Measurements from ENCODE around the gene MS4A10.

DNA sequence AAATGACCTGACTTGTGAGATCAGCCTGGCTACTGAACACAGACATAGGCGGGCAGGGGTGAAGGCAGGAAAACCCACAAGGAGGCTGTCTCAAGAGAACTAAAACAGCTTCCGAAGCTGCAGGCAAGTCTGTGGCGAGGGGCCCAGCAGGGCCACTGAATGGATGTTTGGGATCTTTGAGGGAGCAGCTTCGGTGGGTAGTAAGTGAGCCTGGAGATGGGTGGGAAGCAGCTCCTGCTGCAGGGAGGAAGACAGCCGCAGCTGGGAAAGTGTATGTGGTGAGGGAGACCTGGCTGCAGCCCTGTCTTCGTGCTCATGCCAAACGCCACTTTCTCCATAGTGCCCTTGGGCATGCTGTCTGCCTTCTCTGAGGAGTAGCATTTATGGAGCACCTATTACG lies 60.2 kb downstream of the MS4A10 start:
- TF ChIP-seq, protein P1, sequence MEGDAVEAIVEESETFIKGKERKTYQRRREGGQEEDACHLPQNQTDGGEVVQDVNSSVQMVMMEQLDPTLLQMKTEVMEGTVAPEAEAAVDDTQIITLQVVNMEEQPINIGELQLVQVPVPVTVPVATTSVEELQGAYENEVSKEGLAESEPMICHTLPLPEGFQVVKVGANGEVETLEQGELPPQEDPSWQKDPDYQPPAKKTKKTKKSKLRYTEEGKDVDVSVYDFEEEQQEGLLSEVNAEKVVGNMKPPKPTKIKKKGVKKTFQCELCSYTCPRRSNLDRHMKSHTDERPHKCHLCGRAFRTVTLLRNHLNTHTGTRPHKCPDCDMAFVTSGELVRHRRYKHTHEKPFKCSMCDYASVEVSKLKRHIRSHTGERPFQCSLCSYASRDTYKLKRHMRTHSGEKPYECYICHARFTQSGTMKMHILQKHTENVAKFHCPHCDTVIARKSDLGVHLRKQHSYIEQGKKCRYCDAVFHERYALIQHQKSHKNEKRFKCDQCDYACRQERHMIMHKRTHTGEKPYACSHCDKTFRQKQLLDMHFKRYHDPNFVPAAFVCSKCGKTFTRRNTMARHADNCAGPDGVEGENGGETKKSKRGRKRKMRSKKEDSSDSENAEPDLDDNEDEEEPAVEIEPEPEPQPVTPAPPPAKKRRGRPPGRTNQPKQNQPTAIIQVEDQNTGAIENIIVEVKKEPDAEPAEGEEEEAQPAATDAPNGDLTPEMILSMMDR (IDR thresholded peaks at IDR 0.05 in 2 of 3, conservative IDR thresholded peaks at IDR 0.05 in 1 of 3; ENCODE audit: insufficient read depth in 2 of 3, low read depth in 1 of 3, low read length in 3 of 3) = no peak
- TF ChIP-seq, protein P2, sequence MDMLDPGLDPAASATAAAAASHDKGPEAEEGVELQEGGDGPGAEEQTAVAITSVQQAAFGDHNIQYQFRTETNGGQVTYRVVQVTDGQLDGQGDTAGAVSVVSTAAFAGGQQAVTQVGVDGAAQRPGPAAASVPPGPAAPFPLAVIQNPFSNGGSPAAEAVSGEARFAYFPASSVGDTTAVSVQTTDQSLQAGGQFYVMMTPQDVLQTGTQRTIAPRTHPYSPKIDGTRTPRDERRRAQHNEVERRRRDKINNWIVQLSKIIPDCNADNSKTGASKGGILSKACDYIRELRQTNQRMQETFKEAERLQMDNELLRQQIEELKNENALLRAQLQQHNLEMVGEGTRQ (CRISPR knock-in tag; IDR thresholded peaks at IDR 0.05) = no peak
- no peak for TF ChIP-seq ATF1 (CRISPR knock-in tag; IDR thresholded peaks at IDR 0.05)
- TF ChIP-seq ATF1 (tag; IDR thresholded peaks at IDR 0.05) = no peak
- TF ChIP-seq RBM39 (optimal IDR thresholded peaks at IDR 0.05; ENCODE audit: low read depth, low read length) = no peak
- no peak for TF ChIP-seq SMC3 (conservative IDR thresholded peaks at IDR 0.05; ENCODE audit: insufficient read depth, low read depth, low read length)
- no peak for TF ChIP-seq KDM1A (IDR thresholded peaks at IDR 0.05)
- TF ChIP-seq, protein P3, sequence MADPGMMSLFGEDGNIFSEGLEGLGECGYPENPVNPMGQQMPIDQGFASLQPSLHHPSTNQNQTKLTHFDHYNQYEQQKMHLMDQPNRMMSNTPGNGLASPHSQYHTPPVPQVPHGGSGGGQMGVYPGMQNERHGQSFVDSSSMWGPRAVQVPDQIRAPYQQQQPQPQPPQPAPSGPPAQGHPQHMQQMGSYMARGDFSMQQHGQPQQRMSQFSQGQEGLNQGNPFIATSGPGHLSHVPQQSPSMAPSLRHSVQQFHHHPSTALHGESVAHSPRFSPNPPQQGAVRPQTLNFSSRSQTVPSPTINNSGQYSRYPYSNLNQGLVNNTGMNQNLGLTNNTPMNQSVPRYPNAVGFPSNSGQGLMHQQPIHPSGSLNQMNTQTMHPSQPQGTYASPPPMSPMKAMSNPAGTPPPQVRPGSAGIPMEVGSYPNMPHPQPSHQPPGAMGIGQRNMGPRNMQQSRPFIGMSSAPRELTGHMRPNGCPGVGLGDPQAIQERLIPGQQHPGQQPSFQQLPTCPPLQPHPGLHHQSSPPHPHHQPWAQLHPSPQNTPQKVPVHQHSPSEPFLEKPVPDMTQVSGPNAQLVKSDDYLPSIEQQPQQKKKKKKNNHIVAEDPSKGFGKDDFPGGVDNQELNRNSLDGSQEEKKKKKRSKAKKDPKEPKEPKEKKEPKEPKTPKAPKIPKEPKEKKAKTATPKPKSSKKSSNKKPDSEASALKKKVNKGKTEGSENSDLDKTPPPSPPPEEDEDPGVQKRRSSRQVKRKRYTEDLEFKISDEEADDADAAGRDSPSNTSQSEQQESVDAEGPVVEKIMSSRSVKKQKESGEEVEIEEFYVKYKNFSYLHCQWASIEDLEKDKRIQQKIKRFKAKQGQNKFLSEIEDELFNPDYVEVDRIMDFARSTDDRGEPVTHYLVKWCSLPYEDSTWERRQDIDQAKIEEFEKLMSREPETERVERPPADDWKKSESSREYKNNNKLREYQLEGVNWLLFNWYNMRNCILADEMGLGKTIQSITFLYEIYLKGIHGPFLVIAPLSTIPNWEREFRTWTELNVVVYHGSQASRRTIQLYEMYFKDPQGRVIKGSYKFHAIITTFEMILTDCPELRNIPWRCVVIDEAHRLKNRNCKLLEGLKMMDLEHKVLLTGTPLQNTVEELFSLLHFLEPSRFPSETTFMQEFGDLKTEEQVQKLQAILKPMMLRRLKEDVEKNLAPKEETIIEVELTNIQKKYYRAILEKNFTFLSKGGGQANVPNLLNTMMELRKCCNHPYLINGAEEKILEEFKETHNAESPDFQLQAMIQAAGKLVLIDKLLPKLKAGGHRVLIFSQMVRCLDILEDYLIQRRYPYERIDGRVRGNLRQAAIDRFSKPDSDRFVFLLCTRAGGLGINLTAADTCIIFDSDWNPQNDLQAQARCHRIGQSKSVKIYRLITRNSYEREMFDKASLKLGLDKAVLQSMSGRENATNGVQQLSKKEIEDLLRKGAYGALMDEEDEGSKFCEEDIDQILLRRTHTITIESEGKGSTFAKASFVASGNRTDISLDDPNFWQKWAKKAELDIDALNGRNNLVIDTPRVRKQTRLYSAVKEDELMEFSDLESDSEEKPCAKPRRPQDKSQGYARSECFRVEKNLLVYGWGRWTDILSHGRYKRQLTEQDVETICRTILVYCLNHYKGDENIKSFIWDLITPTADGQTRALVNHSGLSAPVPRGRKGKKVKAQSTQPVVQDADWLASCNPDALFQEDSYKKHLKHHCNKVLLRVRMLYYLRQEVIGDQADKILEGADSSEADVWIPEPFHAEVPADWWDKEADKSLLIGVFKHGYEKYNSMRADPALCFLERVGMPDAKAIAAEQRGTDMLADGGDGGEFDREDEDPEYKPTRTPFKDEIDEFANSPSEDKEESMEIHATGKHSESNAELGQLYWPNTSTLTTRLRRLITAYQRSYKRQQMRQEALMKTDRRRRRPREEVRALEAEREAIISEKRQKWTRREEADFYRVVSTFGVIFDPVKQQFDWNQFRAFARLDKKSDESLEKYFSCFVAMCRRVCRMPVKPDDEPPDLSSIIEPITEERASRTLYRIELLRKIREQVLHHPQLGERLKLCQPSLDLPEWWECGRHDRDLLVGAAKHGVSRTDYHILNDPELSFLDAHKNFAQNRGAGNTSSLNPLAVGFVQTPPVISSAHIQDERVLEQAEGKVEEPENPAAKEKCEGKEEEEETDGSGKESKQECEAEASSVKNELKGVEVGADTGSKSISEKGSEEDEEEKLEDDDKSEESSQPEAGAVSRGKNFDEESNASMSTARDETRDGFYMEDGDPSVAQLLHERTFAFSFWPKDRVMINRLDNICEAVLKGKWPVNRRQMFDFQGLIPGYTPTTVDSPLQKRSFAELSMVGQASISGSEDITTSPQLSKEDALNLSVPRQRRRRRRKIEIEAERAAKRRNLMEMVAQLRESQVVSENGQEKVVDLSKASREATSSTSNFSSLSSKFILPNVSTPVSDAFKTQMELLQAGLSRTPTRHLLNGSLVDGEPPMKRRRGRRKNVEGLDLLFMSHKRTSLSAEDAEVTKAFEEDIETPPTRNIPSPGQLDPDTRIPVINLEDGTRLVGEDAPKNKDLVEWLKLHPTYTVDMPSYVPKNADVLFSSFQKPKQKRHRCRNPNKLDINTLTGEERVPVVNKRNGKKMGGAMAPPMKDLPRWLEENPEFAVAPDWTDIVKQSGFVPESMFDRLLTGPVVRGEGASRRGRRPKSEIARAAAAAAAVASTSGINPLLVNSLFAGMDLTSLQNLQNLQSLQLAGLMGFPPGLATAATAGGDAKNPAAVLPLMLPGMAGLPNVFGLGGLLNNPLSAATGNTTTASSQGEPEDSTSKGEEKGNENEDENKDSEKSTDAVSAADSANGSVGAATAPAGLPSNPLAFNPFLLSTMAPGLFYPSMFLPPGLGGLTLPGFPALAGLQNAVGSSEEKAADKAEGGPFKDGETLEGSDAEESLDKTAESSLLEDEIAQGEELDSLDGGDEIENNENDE (IDR thresholded peaks at IDR 0.05; ENCODE audit: low read depth, low read length) = no peak
- no peak for TF ChIP-seq KLF6 (CRISPR knock-in tag; IDR thresholded peaks at IDR 0.05; ENCODE audit: borderline replicate concordance)
- no peak for TF ChIP-seq SIN3A (IDR thresholded peaks at IDR 0.05; ENCODE audit: borderline replicate concordance in 2 of 2, control insufficient read depth in 1 of 2, low read depth in 2 of 2, low read length in 2 of 2)
- no peak for TF ChIP-seq ZNF165 (CRISPR knock-in tag; IDR thresholded peaks at IDR 0.05; ENCODE audit: borderline replicate concordance)
- TF ChIP-seq, protein P4, sequence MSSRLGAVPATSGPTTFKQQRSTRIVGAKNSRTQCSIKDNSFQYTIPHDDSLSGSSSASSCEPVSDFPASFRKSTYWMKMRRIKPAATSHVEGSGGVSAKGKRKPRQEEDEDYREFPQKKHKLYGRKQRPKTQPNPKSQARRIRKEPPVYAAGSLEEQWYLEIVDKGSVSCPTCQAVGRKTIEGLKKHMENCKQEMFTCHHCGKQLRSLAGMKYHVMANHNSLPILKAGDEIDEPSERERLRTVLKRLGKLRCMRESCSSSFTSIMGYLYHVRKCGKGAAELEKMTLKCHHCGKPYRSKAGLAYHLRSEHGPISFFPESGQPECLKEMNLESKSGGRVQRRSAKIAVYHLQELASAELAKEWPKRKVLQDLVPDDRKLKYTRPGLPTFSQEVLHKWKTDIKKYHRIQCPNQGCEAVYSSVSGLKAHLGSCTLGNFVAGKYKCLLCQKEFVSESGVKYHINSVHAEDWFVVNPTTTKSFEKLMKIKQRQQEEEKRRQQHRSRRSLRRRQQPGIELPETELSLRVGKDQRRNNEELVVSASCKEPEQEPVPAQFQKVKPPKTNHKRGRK (tag; IDR thresholded peaks at IDR 0.05) = no peak
- no peak for TF ChIP-seq MXI1 (IDR thresholded peaks at IDR 0.05; ENCODE audit: low read depth, low read length)
- no peak for TF ChIP-seq MTF1 (CRISPR knock-in tag; IDR thresholded peaks at IDR 0.05; ENCODE audit: borderline replicate concordance)
